Tibial nerve (tissue), 4 donors: ENCODE data around the gene TNRC18. TPM values are rescaled to one million over a fixed set of nuclear protein-coding genes. Genes with fewer than 3 reads are reported as not detected.

Source experiments
- DNase-seq, 2 donors: peaks; one replicate each; pipeline ENCODE4 v3.0.0-alpha.2; 2019; ENCODE audit warnings: low spot score in 2 of 2
- H3K27ac ChIP-seq, 4 donors: fragments of 200-600 bp; sonication (generic) in 3 of 4; one replicate each; pipeline ENCODE4 v1.5.1; 2017 to 2019; ENCODE audit warnings: mild to moderate bottlenecking in 1 of 4
- H3K27me3 ChIP-seq, 2 donors: fragments of 200-600 bp; sonication (generic) in 1 of 2; one replicate each; pipeline versions ENCODE4 v1.5.1 to v1.6.0; 2017 to 2019
- H3K36me3 ChIP-seq, 3 donors: fragments of 200-600 bp; sonication (generic); one replicate each; pipeline ENCODE4 v1.5.1; 2018 to 2019
- H3K4me1 ChIP-seq, 4 donors: fragments of 200-600 bp; sonication (generic) in 3 of 4; one replicate each; pipeline ENCODE4 v1.5.1; 2017 to 2019
- H3K4me3 ChIP-seq, 4 donors: fragments of 200-600 bp; sonication (generic) in 3 of 4; one replicate each; pipeline ENCODE4 v1.5.1; 2017 to 2019; ENCODE audit warnings: mild to moderate bottlenecking in 1 of 4, moderate library complexity in 1 of 4
- H3K9me3 ChIP-seq, 4 donors: fragments of 200-600 bp; sonication (generic) in 3 of 4; one replicate each; pipeline ENCODE4 v1.5.1; 2017 to 2019
- CTCF ChIP-seq, 5 experiments: fragments of 200-600 bp in 3 of 5; fragments of 450-650 bp in 2 of 5; sonication (generic) in 3 of 5; IDR thresholded peaks; one replicate each; pipeline ENCODE4 v1.5.1; 2016 to 2019; ENCODE audit warnings: antibody characterized with exemption in 5 of 5, mild to moderate bottlenecking in 3 of 5, moderate library complexity in 2 of 5
- EP300 ChIP-seq, 2 donors: sonication (generic); formaldehyde crosslinking; IDR thresholded peaks; one replicate each; pipeline ENCODE4 v1.6.1; 2017; ENCODE audit warnings: antibody characterized with exemption in 2 of 2, mild to moderate bottlenecking in 1 of 2
- POLR2A ChIP-seq, 2 donors: fragments of 450-650 bp; IDR thresholded peaks; one replicate each; pipeline ENCODE4 v1.6.1; 2017; ENCODE audit warnings: antibody characterized with exemption in 2 of 2, mild to moderate bottlenecking in 2 of 2, moderate library complexity in 2 of 2
- WGBS, 2 donors: methylation state at CpG; one replicate each; pipeline ENCODE4 v1.1.5; 2018; 5-methylcytosine and 5-hydroxymethylcytosine counted together
- total RNA-seq, 4 donors: library from RNA; depleted of rRNA; stranded (reverse); fragments of >200 nt; gene quantifications; one replicate each; pipeline ENCODE4 v1.1.0, GENCODE V29; 2016

The TNRC18 gene
- total RNA-seq, 4 donors from 2014 or later = 76.9 to 241 (median 147) TPM

GRCh38 chr7:5387711-5388245 lies 35.9 kb downstream of the TNRC18 start:
- no peaks in the 10 kb centered on the region for H3K27me3 ChIP-seq
- DNase-seq = no peak
- H3K4me1 ChIP-seq = peaks cover 0 to 29% (median 15%) of the 10 kb centered on the region in 4 donors
- peaks cover 0 to 79% (median 15%) of the 10 kb centered on the region in 3 donors for H3K36me3 ChIP-seq
- H3K27ac ChIP-seq = no peak overlapping the region
- WGBS, 2 donors = 96 to 97% methylated on average over 11 to 45 of the region's 45 CpGs
- no peaks in the 10 kb centered on the region for H3K9me3 ChIP-seq
- TF ChIP-seq EP300 (IDR thresholded peaks at IDR 0.05) = no peak
- TF ChIP-seq POLR2A (IDR thresholded peaks at IDR 0.05) = no peak
- TF ChIP-seq CTCF (IDR thresholded peaks at IDR 0.05) = no peak
- no peak overlapping the region for H3K4me3 ChIP-seq

DNA sequence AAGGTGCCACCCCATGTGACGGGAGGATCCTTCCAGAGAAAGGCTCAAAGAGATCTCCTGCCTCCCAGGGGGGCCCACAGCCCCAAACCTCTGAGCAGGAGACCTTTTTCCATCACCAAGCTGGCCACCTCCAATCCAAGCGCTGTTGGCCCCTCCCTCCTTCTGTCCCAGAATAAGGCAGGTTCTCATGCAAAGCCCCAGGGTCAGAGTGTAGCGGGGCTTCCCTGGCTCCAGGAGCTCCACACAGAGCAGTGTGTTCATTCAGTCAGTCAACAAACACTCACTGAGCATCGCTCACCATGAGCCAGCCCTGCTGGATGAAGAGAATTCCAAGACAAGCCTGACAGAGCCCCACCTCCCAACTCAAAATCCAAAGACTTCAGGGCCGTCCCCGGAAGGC lies 39.0 kb downstream of the TNRC18 start:
- no peak for TF ChIP-seq CTCF (IDR thresholded peaks at IDR 0.05)
- WGBS, 2 donors = 73 to 76% methylated on average over 5 to 6 of the region's 6 CpGs
- peaks cover 0 to 55% (median 30%) of the 10 kb centered on the region in 4 donors for H3K4me1 ChIP-seq
- H3K27me3 ChIP-seq = no peaks in the 10 kb centered on the region
- no peak overlapping the region for H3K27ac ChIP-seq
- H3K4me3 ChIP-seq = no peak overlapping the region
- no peaks in the 10 kb centered on the region for H3K9me3 ChIP-seq
- H3K36me3 ChIP-seq = peaks cover 0 to 47% (median 11%) of the 10 kb centered on the region in 3 donors
- no peak for DNase-seq

- no peak for DNase-seq
- 53 to 54% methylated on average over 14 to 16 of the region's 16 CpGs for WGBS, 2 donors
- Histone ChIP-seq H3K4me1 (peaks cover 0 to 61% (median 30%) of the 10 kb centered on the region in 4 donors), H3K27me3 (no peaks in the 10 kb centered on the region), H3K36me3 (peaks cover 0 to 36% (median 11%) of the 10 kb centered on the region in 3 donors), H3K27ac (peak overlapping the region in 2 of 4 donors; percentile 29 to 46), H3K9me3 (no peaks in the 10 kb centered on the region), H3K4me3 (no peak overlapping the region)
- TF ChIP-seq EP300 (IDR thresholded peaks at IDR 0.05) (no peak), CTCF (IDR thresholded peaks at IDR 0.05) (no peak), POLR2A (IDR thresholded peaks at IDR 0.05) (no peak)
These were observed 40.1 kb downstream of the TNRC18 start for GRCh38 chr7:5383314-5384098.

DNA sequence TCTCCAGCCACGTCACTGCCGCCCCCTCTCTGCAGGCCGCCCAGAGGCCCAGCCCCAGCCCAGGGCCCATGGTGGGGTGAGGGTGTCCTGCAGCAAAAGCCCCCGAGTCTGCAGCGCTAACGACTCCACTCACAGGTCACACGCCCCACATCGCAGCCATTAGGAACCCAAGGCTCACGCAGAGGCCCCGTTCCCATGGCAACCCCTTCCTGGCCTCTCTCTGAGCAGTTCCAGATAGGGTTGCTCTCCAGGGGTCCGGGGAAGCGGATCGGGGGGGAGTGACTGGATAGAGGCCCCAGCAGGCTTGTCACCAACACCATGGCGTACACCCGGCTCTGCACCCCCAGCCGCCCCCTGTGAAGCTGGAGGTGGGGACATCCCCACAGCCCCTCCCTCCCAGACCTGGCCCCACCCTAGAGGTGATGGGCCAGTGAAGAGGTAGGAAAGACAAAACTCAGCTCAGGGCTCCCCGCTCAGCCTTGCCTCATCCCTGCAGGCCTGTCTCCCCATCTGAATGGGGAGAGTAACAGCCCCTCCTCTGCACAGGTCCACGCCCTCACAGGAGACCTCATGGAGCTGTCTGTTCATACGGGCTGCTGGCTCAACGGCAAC lies 41.2 kb downstream of the TNRC18 start:
- peak in 1 of 2 donors; percentile 14 for DNase-seq
- H3K9me3 ChIP-seq = no peaks in the 10 kb centered on the region
- H3K27ac ChIP-seq = peak overlapping the region in 2 of 4 donors; percentile 15 to 46
- H3K27me3 ChIP-seq = no peaks in the 10 kb centered on the region
- peak overlapping the region in 1 of 4 donors; percentile 8 for H3K4me3 ChIP-seq
- peaks cover 0 to 67% (median 30%) of the 10 kb centered on the region in 4 donors for H3K4me1 ChIP-seq
- TF ChIP-seq POLR2A (IDR thresholded peaks at IDR 0.05) = no peak
- TF ChIP-seq CTCF (IDR thresholded peaks at IDR 0.05) = no peak
- TF ChIP-seq EP300 (IDR thresholded peaks at IDR 0.05) = no peak
- WGBS, 2 donors = 28 to 35% methylated on average over 15 to 18 of the region's 20 CpGs
- peaks cover 0 to 32% (median 11%) of the 10 kb centered on the region in 3 donors for H3K36me3 ChIP-seq
